Mesenteric fat pad (tissue), 1 donor: Measurements from ENCODE around the gene ALS2. TPM values are rescaled to one million over a fixed set of nuclear protein-coding genes. Genes with fewer than 3 reads are reported as not detected.
"Not testable (repeated sequence)": the region's sequence is repeated elsewhere in the genome, so short reads cannot be mapped to it uniquely, and the experiment has no call there.

Experiments
- DNase-seq: peaks from one replicate; pipeline ENCODE4 v3.0.0-alpha.2; 2020; ENCODE audit warnings: low spot score
- total RNA-seq: library from RNA; stranded (reverse); fragmentation: NEBNext Ultra II Directional; extraction: Animal tissue kit (Norgen Biotek cat#: 25700); gene quantifications from one replicate; pipeline ENCODE4 v1.2.1, GENCODE V29; 2021
- donor health status: DM: yes; HTN: yes; CAD: no.

The ALS2 gene
- total RNA-seq, 1 donor from 2014 or later = 23.6 TPM

DNA sequence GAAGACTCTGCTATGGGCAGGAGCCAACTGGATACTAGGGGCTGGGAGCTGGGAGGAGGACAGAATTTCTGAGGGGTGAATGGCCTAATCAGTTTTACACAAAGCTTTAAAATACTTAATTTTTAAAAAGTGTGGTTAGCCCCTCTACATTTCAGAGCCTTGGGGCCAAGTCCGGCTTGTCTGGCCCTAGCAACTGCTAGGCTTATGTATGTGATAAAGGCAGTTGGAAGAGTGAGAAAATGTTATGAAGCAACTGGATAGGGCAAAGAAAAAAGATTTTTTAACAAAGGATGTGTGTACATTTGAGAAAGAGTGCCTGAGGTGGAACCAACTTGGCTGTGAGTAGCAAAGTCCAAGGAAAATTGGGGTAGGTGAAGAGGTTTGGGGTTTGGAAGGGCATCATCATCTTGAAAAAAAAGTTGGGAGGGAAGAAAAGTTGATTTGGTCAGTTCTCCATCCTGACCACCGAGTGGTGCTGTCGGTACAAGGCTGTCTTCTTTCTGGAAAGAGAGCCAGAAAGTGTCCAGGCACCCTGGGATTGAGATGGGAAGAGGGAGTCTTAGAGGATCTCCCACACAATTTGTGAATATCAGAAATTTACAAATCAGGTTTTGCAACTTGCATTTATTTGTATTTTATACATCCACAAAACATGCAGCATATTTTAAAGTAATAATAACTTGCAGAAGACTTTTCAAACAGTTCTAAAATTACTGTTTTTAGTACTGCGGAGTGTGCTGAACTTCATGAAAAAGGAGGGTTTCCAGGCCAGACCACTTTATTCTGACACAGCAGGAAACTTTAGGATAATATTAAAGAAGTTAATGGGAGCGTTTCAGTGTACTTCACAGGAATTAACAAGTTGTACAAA is 15.1 kb upstream of the ALS2 start:
- no peak for DNase-seq

DNA sequence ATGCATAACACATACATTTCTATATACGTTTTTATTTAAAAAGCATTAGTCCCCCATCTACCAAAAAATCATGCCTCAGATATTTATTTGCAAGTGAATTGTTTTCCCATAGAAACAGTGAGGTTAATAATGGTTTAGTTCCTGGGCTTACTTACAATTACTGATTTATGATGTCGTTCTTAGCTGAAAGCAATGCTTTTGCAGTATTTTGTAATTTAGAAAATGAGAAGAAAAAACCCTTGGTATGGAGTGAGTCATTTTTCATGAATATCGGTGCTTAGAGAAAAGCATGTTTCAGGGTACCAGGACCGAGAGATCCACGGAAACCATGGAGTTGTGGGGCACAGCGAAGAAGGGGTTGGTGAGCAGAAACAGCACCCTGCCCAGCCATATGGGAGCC is 13.6 kb upstream of the ALS2 start:
- no peak for DNase-seq

- no peak for DNase-seq
These were observed 12.9 kb upstream of the ALS2 start for GRCh38 chr2:201793631-201794030.

DNA sequence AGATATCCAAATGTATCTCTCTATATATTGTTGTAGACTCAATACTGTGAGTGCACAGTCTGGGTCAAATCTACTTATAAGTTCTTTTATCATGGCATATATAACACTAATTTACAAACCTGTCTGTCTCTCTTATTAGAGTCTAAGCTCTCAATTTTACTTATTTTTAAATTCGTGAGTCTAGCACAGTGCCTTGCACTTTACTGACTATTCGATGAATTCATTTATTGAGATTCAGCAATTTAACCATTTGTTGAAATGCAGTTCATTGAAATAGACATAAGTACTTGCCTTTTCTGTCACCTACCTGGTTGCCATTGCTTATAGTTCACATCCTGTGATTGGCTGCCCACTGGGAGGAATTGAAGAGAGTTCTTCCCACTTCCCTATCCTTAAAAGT is 10.3 kb upstream of the ALS2 start:
- no peak for DNase-seq

GRCh38 chr2:201790291-201790690 is 9.6 kb upstream of the ALS2 start:
- DNase-seq = no peak

DNA sequence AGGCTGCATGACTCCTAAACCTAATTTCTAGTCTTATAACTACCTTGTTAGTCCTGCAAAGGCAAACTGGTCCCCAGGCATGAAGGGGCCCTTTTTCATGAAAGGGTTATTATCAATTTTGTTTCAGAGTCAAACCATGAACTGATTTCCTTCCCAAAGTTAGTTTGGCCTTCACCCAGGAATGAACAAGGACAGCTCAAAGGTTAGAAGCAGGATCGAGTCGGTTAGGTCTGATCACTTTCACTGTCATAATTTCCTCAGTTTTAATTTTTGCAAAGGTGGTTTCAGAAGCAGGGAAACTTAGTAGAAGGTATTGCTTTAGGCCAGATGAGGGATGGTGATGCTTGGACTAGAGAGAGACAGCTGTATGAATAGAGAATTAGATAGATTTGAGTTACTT is 8.7 kb upstream of the ALS2 start:
- DNase-seq = no peak

GRCh38 chr2:201788371-201788770 is 7.6 kb upstream of the ALS2 start:
- DNase-seq = no peak

DNA sequence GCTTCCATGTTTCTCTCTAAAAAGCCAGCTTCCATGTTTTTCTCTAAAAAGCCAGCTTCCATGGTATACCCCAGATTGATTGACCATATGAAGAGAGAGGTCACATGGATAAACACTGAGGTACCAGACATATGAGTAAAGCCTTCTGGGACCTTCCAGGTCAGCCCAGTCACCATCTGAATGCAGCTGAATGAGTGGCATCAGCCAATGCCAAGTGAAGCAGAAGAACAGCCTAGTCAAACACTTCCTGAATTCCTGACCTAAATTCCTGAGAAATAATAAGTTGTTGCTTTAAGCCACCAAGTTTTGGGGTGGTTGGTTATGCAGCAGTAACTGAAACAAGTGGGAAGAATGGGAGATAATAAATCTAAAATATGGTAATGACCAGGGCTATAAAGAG is 5.7 kb upstream of the ALS2 start:
- no peak for DNase-seq

- DNase-seq = no peak
These were observed 4.4 kb upstream of the ALS2 start for GRCh38 chr2:201785135-201785534.

DNA sequence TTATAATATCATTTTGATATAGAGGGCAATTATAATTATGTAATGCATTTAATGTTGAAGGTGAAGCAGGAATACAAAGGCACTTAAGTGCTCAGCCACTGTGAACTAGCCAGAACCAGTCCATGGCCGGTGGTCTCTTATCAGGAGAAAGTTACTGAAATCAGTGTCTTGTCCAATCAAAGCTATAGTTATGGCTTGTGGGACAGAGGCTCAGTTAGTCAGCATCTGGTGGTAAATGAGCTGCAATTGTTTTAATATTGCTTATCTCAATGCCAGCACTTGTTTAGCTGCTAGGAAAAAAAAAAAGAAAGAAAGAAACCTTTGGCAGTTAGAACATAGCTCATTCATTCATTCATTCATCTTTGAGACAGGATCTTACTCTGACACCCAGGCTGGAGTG is 3.8 kb upstream of the ALS2 start:
- no peak for DNase-seq

DNA sequence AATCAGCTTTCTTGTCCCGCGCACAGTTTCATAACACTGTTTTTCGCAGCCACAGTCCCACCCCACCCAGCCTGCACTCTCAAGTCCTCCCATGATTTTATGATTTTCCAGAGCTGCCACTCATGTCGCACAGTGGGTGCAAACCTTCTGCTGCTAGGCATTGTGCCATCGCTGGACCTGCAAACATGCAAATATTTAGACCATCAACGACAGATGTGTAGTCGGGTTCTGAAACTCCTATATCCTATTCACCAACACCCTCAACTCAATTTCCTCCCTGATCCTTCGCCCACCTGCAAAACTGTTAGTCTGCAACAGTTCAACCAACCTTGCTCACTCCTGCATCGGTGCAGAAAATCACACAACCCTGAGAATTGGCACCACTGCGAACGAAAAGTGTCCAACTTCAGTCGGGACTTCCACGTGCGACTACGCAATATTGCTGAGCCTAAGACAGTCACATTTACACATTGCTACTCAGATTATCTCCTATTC is 871 bp upstream of the ALS2 start:
- DNase-seq = no peak

- DNase-seq = no peak
These were observed 646 bp downstream of the ALS2 start for GRCh38 chr2:201779901-201780673.

GRCh38 chr2:201777869-201778268 is 2.9 kb downstream of the ALS2 start:
- no peak for DNase-seq

DNA sequence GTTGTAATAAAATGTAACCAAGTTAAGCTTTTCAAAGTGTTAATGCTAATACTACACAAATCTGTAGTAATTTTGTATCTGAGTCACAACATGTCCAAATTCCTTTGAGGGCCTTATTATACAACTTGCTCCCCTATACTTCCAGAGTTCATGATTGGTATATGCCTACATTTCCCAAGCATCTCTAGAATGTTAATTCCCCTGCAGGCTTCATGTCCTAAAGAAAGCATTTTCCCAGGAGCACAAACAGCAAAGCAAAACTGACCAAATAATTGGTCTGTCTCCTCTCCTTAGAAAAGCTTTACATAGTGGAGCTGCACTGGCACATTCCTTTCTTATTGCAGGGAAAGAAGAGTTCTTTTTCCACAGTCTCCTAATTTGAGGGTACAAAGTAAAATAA is 3.7 kb downstream of the ALS2 start:
- DNase-seq = no peak

DNA sequence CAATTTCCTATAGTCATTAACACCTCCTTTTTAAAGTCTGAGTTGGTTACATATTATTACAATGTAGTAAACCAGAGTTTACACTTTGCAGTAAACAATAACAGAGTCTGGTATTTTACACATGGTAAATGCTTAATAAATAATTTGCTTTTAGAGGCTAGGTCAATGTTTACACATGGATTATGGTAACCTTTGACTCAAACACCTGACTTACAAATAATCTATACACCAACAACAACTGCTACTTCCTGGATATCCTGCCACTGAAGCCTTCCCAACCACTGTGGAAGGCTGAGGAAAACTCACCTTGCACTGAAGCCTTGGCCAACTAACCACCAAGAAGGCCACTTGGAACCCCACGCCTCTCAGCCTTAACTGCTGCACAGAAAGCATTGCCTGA is 5.4 kb downstream of the ALS2 start:
- DNase-seq = no peak

GRCh38 chr2:201774546-201774945 is 6.2 kb downstream of the ALS2 start:
- DNase-seq = no peak

DNA sequence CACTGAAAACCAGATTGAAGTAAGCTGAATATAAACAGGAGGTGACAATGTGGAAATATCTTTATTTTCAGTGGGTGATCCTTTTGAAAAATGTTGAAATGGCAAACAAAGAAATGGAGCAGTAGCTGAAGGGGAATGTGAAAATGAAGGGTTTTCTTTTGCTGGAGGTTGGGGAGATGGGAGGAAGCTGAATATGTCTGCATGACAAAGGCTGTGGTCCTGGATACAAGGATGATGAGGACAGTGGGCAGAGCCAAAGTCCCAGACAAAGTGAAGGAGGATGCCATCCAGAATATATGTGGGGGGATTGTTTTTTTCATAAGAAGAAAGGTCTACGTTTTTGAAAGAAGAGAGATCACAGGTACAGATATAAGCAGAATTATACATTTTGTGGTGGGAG is 6.7 kb downstream of the ALS2 start:
- DNase-seq = no peak

DNA sequence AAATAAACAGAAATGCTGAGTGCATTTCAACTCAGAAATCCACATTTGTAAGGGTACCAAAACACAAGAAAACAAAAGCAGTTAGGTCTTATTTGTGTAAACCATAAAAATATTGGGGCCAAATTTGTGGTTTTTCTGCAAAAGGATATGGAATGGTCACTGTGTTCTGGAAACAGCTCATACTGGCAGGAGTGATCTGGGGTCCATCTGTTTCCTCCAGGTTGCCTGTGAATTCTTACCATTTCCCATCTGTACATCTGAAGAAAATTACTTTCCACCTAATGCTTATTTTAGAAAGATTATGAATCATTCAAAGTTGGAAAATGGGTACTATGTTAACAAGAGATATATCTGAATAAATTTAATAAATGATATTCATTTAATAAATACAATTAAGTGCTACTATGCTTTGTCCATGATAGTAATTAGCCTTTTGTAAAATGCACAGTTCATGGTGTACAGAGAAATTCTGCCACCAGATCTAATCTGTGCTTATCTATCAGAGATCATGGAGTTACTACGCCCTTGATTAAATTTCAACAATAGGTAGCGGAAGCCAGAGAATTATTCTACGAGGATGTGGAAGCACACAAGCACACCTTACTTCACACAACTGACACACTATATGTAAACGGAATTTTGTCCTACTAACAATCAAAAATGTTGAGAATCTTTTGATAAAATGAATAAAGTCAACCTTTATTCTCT is 10.9 kb downstream of the ALS2 start:
- DNase-seq = no peak

DNA sequence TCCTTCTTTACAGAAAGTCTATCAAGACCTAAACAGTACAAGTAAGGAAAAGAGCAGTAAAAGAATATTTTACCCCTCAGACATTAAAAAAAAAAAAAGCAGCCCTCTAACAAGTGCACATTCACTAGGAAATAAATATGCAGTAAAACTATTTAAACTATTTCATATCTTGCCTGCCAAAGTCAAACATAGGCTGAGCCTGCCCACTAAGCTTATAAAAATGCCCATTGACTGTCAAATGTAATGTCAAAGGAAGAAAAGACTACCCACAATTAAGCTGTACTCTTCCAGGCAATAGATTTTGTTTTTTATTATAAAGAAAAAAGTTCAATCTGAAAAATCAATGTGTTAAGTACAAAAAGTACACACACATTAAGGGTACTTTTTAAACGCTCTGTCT is 11.8 kb downstream of the ALS2 start:
- DNase-seq = no peak

DNA sequence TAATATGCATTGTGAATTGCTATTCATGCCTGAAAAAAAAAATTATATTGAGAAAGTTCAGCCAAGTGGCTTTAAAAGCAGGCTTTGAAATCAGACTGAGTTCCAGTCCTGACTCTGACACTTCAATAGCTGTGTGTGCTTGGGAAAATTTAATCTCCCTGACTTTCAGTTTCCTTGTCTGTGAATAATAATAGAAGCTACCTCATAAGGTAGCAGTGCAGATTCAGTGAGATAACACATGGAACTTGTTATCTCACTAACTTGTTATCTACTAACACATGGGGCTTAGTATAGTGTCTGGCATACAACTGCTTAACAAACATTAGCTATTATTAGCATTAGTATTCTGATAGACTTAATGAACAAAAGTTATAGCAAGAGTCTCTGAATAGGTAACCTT is 14.9 kb downstream of the ALS2 start:
- DNase-seq = no peak

DNA sequence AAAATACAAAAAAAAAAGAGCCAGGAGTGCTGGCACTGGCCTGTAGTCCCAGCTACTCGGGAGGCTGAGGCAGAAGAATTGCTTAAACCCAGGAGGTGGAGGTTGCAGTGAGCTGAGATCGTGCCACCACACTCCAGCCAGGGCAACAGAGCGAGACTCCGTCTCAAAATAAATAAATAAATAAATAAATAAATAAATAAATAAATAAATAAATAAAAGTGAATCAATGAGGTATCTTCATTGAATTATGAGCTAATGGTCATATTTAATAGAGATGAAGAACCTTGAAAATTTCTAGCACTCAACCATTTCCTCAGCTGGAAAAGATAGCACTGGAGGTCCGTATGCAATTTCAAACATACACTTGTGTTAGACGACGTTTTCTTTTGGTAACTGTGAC is 16.3 kb downstream of the ALS2 start:
- DNase-seq = not testable (repeated sequence)

DNA sequence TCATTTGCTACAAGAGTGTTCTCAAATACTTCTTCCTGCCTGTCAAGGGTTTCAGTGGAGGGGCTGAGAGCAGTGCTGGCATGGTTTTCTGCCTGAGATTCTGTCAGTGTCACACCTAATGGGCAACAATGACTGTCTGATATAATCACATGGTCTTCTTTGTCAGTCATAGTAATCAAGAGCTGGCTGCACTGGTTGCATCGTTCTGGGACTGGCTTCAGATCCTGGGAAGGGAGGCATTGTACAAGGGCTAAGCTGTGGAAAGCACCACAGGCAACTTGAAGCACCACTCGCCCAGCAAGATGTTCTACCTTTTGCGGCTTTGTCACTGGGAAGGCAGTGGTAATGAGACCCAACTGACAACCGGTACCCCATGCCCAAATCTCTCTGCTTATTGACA is 19.6 kb downstream of the ALS2 start:
- no peak for DNase-seq
